ENCODE results near the gene BEND3.

The BEND3 gene

GRCh38 chr6:107080036-107080435, 35.3 kb downstream of the BEND3 start:
- H3K4me3 ChIP-seq (ENCODE audit: low read length), result no peak overlapping the region
- peak; percentile 18 for TF ChIP-seq CTCF (conservative IDR thresholded peaks at IDR 0.05; ENCODE audit: low read length)
- no peak for DNase-seq (ENCODE audit: low read depth)

- TF ChIP-seq CTCF (conservative IDR thresholded peaks at IDR 0.05; ENCODE audit: low read length), result no peak
- no peak for DNase-seq (ENCODE audit: low read depth)
- no peak overlapping the region for H3K4me3 ChIP-seq (ENCODE audit: low read length)
These were observed 35.9 kb downstream of the BEND3 start for GRCh38 chr6:107079429-107079828.

DNA sequence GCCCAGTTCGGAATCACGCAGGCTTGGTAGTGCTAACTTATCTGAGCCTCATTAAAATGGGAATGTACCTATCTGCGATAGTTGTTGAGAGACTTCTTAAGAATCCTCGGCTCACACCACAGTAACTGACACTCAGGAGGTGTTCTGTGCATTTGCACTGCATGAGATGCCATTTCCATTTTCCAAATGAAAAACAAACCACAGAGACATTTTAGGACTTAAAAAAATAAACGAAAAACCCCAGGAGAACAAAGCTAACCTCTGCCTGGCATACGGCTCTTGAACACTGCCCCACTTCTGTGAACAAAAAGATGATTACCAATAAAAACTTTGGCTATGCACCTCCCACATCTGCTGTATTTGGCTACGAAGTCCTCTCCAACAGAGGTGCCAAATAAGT, 37.6 kb downstream of the BEND3 start:
- no peak for TF ChIP-seq CTCF (conservative IDR thresholded peaks at IDR 0.05; ENCODE audit: low read length)
- no peak overlapping the region for H3K4me3 ChIP-seq (ENCODE audit: low read length)
- no peak for DNase-seq (ENCODE audit: low read depth)

- peak; percentile 81 for DNase-seq (ENCODE audit: low read depth)
- H3K4me3 ChIP-seq (ENCODE audit: low read length), result peak overlapping the region; percentile 24
- peak; percentile 47 for TF ChIP-seq CTCF (conservative IDR thresholded peaks at IDR 0.05; ENCODE audit: low read length)
These were observed 39.3 kb downstream of the BEND3 start for GRCh38 chr6:107075951-107076381.

DNA sequence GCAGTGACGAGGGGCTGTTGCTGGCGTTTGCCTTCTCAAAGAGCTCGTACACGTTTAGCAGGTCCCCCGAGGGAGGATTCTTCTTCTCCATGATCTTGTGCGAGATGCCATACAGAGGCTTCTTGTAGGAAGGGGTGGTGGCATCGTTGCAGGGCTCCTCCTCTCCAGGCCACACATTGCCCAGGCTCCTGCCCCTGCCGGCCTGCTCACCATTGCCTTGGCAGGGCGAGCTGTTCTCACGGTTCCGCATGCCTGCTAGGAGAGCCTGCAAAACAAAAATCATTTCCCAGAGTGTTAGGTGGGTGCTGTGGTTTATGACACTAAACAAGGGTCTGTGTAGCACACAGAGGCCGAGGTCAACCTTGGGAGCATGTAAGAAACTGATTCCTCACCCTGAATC, 44.6 kb downstream of the BEND3 start:
- TF ChIP-seq CTCF (conservative IDR thresholded peaks at IDR 0.05; ENCODE audit: low read length), result no peak
- no peak for DNase-seq (ENCODE audit: low read depth)
- H3K4me3 ChIP-seq (ENCODE audit: low read length), result no peak overlapping the region

- no peak for DNase-seq (ENCODE audit: low read depth)
- TF ChIP-seq CTCF (conservative IDR thresholded peaks at IDR 0.05; ENCODE audit: low read length), result no peak
- no peak overlapping the region for H3K4me3 ChIP-seq (ENCODE audit: low read length)
These were observed 45.4 kb downstream of the BEND3 start for GRCh38 chr6:107069631-107070548.
